GM23338 (cell line): ENCODE measurements around the gene CDC73.

Experiments
- CREB1 ChIP-seq: fragments of 250-450 bp; sonication (Bioruptor Pico); IDR thresholded peaks from 2 replicates; pipeline ENCODE4 v1.5.0; 2020; ENCODE audit warnings: low read depth, mild to moderate bottlenecking, moderate library complexity
- CTCF ChIP-seq, 2 experiments: fragments of 200-600 bp in 1 of 2; sonication (generic) in 1 of 2; conservative IDR thresholded peaks; 2 replicates each; pipeline versions ENCODE4 v1.5.1 to v1.6.1; 2016 to 2017; ENCODE audit warnings: antibody characterized with exemption in 2 of 2, low read depth in 2 of 2, mild to moderate bottlenecking in 2 of 2, moderate library complexity in 1 of 2
- ETS1 ChIP-seq: IDR thresholded peaks from 2 replicates; pipeline ENCODE4 v1.6.1; 2016; ENCODE audit warnings: antibody characterized with exemption
- EZH2 ChIP-seq: fragments of 200-600 bp; sonication (generic); IDR thresholded peaks from one replicate; pipeline ENCODE4 v1.8.0; 2017; ENCODE audit warnings: antibody characterized with exemption, mild to moderate bottlenecking, low read depth; ENCODE audit not compliant: unreplicated experiment
- EZH2phosphoT487 ChIP-seq: fragments of 200-600 bp; sonication (generic); IDR thresholded peaks from one replicate; pipeline ENCODE4 v1.8.1; 2018; ENCODE audit warnings: antibody characterized with exemption; ENCODE audit not compliant: unreplicated experiment
- JUNB ChIP-seq: IDR thresholded peaks from one replicate; pipeline ENCODE4 v1.6.1; 2016; ENCODE audit warnings: antibody characterized with exemption; ENCODE audit not compliant: unreplicated experiment
- NANOG ChIP-seq: IDR thresholded peaks from 2 replicates; pipeline ENCODE4 v1.6.1; 2016; ENCODE audit warnings: antibody characterized with exemption, borderline replicate concordance
- POLR2AphosphoS5 ChIP-seq: IDR thresholded peaks from 2 replicates; pipeline ENCODE4 v1.6.1; 2016; ENCODE audit warnings: antibody characterized with exemption, low read depth
- REST ChIP-seq: IDR thresholded peaks from one replicate; pipeline ENCODE4 v1.6.1; 2018; ENCODE audit warnings: antibody characterized with exemption; ENCODE audit not compliant: unreplicated experiment
- STAT1 ChIP-seq: IDR thresholded peaks from one replicate; pipeline ENCODE4 v1.6.1; 2016; ENCODE audit warnings: antibody characterized with exemption; ENCODE audit not compliant: unreplicated experiment
- ZNF114 ChIP-seq: fragments of 250-450 bp; sonication (Bioruptor Pico); IDR thresholded peaks from 2 replicates; pipeline ENCODE4 v1.5.0; 2020; ENCODE audit warnings: mild to moderate bottlenecking, moderate library complexity

GRCh38 chr1:193260056-193260745, 138.4 kb downstream of the CDC73 start:
- no peak for TF ChIP-seq CTCF (conservative IDR thresholded peaks at IDR 0.05; ENCODE audit: low read depth in 2 of 2)
- no peak for TF ChIP-seq POLR2AphosphoS5
- no peak for TF ChIP-seq EZH2phosphoT487
- TF ChIP-seq NANOG: no peak
- no peak for TF ChIP-seq EZH2
- no peak for TF ChIP-seq REST
- TF ChIP-seq ZNF114: no peak
- no peak for TF ChIP-seq CREB1 (CRISPR knock-in tag)
- no peak for TF ChIP-seq JUNB
- TF ChIP-seq STAT1: no peak
- no peak for TF ChIP-seq ETS1
